NCI-H446 (cell line): Measurements from ENCODE around the gene SLC37A1.
"Not testable (repeated sequence)": the region's sequence is repeated elsewhere in the genome, so short reads cannot be mapped to it uniquely, and the experiment has no call there.

Experiments used
- DNase-seq, 2 experiments: peaks; one replicate each; lab custom pipeline; 2025; lab: John Stamatoyannopoulos, UW

Gene SLC37A1

DNA sequence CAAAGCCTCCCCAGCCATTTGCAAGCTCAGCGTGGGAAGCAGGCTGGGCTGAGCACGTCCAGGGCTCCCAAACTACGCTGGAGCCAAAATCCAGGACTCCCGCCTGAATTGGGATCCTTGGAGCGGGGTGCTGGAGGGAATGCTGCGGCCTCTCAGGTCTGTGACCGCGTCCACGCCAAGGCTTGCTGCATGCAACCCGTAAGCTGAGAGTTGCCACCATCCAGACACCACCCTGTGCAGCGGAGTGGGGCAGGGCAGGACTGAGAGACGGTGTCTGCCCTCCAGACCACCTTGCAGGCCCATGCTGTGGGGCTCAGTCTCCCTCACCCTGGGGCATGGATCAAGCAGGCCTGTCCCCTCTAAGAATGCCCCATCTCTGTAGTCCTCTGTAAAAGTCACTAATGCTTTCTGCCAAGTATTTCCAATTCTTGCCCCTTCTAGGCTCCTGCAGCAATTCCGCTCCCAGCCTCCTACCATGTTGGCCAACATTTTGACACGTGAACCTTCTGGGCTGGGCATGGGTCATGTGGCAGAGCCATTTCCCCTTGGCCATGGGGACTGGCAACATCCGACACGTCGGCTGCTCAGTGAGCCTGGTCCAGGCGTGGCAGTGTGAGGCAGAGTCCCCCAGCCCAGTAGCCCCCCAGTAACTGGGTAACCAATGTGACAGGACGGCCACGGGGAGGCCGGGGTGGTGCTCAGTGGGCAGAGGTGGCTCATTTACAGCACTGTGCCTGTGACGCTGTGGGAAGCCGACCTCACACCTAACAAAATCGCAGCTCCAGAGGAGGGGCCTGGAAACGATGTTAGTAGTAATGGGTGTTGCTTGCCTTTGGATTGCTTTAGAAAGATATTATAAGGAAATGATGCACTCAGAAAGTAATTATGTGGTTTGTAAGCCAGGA lies 81.9 kb downstream of the SLC37A1 start:
- DNase-seq: no peak

DNA sequence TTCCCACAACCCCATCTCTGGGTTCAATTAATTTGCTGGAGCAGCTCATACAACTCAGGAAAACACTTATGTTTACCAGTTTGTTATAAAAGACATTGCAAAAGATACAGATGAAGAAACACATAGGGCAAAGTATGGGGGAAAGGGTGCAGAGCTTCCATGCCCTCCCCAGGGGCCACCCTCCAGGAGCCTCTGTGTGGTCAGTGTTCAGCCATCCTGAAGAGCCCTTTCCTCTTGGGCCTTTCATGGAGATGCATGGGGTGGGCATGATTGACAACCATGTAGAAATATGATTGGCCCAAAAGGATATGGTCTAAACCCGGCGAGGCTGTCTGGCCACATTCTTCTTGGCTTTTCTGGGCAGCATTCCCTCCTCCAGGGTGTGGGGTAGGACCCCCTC lies 83.0 kb downstream of the SLC37A1 start:
- no peak for DNase-seq

DNA sequence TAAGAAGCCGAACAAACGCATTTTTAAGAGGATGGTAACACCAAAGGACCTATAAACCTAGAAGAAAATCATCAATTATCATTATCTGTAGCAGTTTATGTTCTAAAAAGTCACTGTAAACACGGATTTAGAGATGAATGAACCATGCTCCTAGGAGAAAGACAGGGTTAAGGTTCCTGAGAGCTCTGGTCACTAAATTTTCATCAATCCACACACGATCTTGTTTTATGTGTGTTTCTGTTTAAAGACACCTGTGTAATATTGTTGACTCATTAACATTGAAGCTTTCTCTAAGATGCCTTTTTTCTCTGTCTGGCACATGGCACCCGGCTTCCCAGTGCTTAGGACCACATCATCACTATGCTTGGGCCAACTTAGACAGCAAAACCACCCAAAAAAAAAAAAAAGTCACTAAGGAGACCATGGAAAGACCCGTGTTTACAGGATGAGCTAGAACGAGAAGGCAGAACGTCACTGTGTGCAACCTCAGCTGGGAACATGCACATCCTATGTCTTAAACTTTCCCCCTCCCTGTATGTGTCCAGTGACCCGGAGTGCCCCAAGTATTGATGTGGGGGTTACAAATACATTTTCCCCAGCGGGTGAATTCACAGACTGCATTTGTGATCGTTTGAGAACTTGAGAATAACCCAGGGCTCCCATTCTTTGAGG lies 84.0 kb downstream of the SLC37A1 start:
- DNase-seq: no peak

DNA sequence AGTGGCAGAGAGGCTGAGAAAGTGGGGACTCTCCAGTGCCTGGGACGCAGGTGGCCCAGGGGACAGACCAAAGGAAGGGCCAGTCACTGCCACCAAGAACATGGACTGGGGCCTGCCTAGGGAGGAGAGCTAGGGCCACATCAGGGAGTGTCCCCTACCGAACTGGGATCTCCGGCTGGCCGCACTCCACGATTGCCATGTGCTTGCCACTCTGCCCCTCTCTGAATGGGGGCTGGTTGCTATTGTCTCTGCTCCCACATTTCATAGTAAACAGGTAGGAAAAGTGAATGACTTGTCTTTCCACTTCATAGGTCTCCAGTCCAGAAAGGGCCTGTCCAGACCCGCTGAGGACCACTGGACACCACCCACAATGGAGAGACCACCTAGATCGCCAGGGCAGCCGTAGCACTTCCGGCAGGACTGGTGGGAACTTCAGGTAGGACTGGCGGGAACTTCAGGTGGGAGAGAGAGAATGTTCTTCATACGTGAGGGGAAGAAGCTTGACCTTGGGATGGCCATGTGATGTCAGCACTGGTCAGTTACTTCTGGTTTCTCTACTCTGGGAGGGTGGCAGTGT lies 84.6 kb downstream of the SLC37A1 start:
- no peak for DNase-seq

DNA sequence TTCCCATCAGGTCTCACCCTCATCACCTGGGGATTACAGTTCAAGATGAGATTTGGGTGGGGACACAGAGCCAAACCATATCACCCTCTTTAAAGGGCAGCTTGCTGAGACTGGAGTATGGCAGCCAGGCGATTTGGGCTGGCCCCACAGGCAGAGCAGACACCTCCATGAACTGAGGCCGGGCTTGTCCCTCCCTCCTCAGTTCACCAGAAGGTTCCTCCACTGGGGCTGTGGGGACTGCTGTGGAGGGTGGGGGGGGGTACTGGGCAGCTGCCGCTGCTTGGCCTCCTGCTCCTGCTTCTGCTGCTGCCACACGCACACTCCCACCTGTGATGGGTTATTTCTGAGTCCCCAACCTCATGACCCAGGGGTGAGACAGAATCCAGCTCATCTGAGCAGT lies 85.8 kb downstream of the SLC37A1 start:
- DNase-seq: no peak

DNA sequence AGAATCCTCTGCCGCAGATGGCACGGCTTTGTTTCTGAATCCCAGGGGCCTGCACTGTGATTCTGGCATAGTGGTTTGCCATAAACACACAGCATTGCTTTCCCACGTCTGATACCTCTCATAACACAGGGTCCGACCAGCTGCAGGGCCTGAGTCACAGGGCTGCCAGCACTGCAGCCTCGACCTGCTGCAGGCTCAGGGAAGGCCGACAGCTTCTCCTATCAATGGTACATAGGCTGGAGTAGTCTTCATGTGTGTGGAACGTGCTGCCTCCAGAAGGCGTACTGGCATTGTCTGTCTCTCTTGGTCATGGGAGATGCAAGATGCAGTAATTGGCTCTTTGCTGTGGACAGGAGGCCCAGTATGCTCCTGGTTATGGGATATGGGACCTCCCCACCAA lies 86.3 kb downstream of the SLC37A1 start:
- no peak for DNase-seq

DNA sequence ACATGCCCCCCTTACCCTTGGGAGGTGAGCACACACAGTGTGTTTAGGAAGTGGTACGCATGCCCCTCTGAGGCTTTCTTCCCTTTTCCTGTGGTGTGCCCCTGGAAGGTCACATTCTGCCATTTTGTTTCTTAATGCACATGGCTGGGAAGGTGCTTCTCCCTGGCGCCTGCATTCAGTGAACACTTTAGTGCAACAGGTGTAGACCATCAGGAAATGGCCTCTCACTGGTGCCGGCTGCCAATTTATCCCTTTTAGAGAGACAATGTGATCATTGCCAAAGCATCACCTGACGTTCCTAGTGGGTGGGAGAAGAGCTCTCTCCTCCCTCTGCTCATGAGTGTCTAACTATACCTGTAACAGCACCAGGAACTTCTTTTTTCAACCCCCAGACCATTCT lies 88.0 kb downstream of the SLC37A1 start:
- no peak for DNase-seq

DNA sequence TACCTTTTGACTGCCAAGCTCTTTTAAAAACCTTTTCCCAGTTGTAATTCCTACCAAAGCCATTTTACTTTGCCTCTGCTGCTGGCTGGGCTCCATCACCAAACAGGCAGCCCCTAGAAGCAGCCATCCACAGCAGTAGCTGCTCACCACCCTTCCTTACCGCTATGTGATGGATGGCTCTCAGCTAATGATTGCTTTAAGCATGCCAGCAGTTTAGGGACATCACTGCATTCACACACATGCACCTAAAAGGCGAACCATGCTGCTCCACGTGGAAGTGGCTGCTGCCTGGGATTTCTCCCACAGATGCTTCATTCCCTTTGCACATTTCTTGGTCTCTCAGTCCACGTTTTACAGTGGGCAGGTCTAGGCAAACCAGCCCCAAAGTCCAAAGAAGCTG lies 93.5 kb downstream of the SLC37A1 start:
- no peak for DNase-seq

DNA sequence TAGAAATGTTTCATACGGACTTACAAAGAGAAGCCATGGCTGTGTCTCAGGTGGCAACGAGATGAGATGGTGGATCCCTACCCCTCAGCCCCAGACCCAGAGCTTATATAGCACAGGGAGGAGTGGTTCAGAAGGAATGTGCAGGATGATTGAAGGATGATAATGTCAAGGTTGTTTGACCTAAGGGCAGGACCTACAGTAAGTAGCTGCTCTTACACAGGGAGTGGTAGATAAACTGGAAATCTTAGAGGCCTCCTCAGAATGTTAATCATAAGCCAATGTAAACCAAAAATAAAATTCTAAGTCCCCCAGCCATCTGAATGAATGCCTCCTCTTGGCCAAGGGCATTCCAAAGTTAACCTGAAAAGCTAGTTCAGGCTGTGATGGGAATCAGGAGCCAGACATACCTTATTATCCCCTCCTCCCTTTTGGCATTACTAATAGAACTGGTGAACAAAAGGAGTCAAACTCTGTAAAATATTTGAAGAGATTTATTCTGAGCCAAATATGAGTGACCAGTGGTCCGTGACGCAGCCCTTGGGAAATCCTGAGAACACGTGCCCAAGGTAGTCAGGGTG lies 94.0 kb downstream of the SLC37A1 start:
- DNase-seq: no peak

DNA sequence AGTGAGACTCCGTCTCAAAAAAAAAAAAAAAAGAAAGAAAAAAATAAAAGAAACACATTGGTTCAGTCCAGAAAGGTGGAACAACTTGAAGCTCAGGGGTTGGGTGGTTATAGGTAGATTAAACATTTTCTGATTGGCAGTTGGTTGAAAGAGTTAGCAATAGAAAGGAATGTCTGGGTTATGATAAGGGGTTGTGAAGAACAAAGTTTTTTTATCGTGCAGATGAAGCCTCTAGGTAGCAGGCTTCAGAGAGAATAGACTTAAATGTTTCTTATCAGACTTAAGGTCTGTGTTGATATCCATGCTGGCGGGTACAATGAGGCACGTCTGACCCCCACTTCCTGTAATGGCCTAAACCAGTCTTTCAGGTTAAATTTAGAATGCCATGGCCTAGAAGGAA lies 94.8 kb downstream of the SLC37A1 start:
- DNase-seq: no peak

DNA sequence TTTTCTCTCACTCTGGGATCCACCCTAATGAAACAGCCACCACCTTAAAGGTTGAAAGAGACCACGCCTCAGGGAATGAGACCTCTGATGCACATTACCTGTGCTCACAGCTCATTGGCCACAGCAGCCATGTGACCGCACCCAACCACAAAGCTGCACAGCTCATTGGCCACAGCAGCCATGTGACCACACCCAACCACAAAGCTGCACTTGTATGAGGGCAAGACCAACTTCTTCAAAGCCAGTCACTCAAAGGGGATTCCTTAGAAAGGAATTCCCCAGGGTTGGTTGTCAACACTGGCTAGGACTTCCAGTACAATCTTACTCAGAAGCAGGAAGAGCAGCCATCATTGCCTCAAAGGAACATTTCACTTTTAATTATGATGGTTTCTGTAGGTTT lies 96.2 kb downstream of the SLC37A1 start:
- no peak for DNase-seq

DNA sequence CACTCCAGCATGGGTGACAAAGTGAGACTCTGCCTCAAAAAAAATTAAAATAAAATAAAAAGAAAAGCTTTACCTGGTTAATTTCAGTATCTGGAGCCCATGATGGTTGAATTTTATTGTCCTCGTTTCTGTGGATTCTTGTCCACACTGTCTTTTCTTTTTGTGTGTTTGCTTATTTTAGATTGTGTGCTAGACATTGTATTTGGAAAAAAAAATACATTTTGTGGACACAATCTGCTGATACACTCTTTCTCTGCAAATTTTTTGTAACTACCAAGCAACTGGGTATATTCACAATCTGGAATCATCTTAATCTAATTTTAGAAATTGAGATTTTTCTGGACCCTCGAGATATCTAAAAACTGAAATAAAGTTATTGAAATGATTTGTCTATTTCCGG lies 98.2 kb downstream of the SLC37A1 start:
- DNase-seq: no peak

DNA sequence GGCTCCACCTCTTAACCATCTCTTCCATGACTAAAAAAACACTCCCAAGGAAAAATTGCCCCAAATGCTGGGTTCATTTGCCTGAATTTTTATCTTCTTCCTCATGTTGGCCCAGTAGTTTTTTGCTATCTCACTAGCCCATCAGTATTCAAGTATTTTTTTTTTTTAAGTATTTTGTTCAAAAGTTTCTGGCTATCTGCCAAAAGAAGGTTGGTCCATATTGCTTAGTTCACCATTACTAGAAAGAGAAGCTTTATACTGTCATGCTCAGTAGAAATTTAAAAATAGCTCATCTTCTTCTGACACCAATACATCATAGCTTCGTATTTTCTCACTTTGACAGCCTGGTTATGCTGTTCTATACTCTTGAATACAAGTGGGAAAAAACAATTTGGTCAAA lies 98.7 kb downstream of the SLC37A1 start:
- no peak for DNase-seq

DNA sequence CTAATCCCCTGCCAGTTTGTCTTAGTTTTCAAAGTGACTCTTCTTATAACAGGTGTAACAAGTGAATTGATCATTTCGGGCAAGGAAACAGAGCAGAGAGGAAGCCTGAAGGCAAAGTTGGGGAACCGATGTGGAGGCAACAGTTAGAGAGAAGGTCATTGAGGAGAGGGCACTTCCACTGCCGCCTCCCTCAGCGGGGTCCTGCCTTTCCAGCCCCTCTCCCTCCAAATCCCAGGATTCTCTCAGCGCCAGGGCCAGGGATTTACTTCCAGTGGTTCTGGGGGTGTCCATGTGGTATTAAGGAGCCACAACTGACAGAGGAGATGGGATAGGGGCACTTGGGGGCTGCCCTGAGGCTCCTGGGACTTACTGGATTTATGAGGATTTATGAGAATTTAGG lies 100.1 kb downstream of the SLC37A1 start:
- DNase-seq: no peak

DNA sequence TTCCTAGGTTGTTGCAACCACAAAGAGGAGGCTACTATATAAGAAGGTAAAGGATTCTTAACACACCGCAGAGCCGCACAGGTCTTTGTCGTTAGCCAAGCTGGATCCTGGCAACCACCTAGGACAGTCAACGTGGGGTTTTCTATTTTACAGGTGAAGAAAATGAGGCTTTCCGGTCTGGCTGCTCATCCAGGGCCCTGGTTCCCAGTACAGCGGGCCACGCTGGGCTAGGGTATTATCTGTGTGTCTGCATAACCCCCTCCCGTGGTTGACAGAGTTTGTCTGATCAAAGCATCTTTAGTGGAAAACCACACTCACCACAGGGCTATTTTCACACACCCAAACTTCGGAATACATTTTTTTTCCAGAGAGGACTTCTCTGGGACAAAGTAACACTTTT lies 100.7 kb downstream of the SLC37A1 start:
- no peak for DNase-seq

DNA sequence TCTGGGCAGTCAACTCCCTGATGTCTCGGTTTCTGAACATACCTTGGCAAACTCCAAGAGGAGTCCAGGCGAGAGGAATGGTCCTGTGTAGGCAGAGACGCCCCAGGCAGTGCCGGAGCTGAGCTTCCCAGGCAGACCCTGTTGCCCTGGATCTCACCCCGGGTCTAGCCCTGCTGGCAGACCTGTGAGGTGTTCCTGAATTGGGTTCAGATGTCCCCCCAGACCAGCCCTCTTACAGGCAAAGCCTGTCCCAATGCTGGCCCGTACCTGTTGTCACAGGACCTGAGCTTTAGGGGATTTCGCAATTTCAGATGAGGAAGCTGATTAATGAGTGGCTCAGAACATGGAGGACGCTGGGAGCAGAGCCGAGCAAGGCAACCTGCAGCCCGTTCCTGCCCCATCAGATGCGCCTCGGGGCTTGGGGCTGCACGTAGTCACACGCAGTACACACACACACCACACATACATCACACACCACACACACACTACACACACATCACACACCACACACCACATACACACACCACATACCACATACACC lies 101.2 kb downstream of the SLC37A1 start:
- DNase-seq: no peak

DNA sequence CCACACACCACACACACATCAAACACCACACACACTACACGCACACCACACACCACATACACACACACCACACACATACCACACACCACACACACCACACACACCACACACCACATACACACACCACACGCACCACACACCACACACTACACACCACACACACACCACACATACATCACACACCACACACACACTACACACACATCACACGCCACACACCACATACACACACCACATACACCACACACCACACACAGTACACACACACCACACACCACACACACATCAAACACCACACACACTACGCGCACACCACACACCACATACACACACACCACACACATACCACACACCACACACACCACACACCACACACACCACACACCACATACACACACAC lies 101.7 kb downstream of the SLC37A1 start:
- DNase-seq: not testable (repeated sequence)

DNA sequence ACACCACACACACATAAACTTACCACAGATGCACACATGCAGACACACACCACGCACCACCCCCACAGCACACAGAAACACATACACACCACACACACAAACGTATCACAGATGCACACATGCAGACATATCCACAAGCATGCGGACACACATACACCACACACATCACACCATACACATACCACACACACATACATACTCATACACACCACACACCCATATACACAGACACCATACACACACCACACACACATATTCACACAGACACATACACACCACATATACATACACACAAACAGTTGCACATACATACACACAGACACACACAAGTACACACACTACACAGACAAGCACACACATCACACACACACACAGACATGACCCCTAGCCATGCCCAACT lies 102.3 kb downstream of the SLC37A1 start:
- no peak for DNase-seq

DNA sequence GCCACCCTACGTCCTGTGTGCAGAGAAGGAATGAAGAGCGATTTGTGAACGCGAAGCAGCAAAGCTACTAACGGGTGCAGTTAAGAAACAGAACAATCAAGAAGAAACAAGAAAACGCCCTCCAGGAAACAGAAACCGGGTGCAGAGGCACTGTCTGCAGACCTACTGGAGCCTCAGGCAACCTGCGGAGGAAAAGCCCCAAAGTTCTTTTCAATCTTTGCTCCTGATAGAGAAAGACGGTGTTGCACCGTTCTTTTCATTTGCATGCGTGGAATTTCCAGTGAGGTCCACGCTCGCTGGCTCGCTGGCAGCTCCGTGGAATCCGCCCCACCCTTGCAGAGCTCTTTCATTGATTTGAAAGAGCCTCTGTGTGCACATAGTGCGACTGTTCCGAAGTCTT lies 102.8 kb downstream of the SLC37A1 start:
- DNase-seq: no peak

DNA sequence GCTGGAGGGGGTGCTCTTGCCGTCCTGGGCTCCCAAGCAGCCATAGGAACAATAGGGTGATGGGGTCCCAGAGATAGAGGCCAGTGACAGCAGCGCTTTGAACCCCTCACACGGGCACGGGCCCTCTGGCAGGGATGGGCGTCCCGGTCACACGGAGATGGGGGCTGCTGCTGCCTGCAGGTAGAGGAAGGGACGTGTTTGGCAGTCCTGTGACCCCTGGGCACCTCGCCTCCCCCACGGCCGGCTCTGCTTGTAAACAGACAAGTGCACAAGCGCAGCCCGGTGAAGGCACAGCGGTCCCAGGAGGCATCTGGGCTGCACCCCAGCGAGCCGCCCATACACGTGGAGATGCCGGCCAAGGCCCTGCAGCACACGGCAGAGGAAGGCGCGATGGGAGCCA lies 103.3 kb downstream of the SLC37A1 start:
- no peak for DNase-seq

DNA sequence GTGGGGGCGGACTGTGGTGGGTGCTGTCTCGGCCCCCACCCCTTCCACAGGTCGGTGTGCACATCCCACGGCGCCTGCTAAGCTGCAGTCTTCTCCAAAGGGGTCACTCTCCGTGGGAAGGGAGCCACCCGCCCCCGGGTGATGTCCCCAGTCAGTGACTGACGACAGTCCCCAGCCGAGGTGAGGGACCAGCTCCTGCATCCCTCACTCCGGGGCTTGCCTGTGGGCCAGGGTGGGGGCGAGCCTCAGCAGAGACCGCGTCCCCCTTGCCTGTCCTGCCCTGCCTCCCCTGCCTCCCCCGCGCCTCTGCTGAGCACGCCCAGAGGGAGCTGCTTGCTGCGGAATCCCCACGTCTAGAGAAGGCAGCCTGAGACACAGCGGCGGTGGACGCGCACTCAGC lies 103.8 kb downstream of the SLC37A1 start:
- DNase-seq: no peak

DNA sequence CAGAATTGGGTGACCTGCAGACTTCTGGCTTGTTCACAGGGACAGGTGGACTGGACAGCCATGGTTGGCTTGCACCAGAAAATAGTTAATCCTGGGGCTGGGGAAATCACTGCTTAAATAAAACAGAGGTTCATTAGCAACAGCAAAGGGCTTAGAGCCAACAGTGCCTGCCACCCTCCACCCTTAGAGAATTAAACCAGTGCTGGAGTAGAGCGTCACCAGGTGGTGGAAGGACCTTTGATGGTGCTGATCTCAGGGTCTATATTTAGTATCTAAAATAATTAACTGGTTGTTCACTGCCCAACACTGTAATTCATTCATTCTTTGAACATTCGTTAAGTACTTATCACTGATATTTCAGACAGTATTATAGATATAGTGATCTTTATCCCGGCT lies 105.1 kb downstream of the SLC37A1 start:
- DNase-seq: no peak

DNA sequence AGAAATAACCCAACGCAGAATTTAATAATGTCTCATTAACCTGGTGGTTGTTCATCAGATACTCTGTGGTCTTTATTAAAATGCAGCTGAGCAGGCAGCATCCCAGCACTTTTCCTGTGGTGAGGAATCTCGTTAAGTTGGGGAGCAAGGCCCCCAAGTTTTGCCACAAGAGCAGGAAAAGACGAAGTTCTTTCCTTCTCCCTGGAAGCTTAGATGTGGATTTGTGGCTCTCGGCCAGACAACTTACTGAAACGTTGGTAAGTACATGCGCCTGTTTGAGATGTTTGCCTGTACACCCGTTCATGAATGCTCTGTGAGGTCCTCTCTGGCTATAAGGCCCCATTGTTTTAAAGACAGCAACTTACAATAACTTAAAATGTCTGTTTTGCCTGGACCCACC lies 105.5 kb downstream of the SLC37A1 start:
- no peak for DNase-seq
